NK-92 (cell line): ENCODE results near the gene RNF150.

Experiments
- DNase-seq: peaks from one replicate; lab custom pipeline; 2025; ENCODE audit not compliant: unreplicated experiment; lab: John Stamatoyannopoulos, UW

RNF150 gene

DNA sequence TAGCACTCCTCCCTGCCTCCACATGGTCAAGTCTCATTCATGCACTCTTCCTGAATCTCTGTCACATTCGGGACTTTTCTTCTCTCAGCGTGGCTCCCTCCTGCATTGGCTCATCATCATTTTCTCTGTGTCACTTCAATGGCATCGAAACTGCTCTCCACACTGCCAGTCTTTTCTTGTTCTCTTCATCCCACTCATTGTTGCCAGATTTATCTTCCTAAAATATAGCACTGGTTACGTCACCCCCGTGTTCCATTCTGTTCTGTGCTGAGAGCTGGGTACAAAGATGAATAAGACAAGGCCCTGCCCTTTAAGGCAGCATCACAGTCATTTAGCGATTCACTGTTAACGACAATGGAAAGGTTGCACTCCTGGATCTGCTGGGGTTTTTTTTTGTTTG, 202.7 kb downstream of the RNF150 start:
- no peak for DNase-seq

DNA sequence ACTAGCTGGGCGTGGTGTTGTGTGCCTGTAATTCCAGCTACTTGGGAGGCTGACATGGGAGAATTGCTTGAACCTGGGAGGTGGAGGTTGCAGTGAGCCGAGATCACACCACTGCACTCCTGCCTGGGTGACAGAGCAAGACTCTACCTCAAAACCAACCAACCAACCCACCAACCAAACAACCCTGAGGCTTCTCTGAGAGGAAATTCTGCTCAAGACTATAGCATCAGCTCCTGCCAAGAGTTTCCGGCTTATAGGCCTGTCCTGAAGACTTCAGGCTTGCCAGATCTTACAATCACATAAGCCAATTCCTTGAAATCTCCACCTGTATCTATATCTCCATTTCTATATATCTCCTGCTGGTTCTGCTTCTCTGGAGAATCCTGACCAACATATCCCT, 203.3 kb downstream of the RNF150 start:
- DNase-seq = no peak

DNA sequence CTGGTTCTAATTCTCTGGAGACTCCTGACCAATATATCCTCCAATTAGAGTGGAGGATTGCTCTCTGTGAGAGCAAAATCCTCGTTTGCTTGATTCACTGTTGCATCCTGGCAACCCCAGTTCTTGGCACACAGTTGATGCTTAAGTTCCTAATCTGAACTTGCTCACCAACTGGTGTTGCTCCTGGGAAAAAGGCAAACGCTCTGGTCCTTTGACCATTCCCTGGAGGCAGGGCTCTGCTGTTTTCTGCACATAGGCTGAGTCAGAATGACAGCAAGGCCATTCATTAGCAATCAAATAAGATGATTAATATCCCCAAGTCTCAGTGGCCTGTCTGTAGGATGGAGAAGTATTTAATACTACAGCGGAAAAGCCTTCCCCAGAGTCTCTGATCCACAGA, 204.4 kb downstream of the RNF150 start:
- DNase-seq = no peak

DNA sequence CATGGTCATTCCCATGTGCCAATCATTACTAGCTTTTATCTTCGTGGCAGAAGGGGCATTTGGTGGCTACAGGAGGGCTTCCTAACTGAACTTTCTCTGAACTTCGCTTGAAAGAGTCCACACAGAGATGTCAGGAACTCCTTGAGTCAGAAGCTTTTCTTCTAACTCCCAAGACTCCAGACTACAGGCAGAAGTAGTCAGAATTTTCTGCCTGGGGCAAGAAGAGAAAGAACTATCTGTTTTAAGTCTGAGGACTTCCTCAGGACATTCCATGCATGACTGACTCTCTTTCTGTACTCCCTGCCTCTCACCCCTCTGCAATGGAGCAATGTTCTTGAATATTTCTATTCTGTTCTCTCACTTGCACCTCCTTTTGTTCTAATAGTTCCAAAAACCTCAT, 206.6 kb downstream of the RNF150 start:
- DNase-seq = no peak

DNA sequence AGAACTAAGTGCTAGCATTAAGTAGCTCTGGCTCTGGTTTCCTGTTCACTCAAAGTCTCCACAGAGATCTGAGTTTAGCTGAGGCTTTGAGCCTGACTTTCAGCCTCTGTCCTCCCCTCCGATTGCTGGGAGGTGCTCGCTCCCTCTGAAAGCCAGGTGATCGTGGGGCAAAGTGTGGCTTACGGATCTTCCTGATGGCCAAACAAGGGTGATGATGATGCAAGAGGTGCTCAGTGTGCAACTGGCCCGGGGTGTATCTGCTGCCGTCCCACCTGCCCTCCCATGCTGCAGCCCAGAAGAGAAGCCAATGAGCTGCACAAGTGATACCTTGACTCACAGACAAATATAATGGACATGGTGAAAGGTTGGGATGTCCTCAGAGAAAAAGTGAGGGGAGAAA, 207.9 kb downstream of the RNF150 start:
- DNase-seq = no peak

DNA sequence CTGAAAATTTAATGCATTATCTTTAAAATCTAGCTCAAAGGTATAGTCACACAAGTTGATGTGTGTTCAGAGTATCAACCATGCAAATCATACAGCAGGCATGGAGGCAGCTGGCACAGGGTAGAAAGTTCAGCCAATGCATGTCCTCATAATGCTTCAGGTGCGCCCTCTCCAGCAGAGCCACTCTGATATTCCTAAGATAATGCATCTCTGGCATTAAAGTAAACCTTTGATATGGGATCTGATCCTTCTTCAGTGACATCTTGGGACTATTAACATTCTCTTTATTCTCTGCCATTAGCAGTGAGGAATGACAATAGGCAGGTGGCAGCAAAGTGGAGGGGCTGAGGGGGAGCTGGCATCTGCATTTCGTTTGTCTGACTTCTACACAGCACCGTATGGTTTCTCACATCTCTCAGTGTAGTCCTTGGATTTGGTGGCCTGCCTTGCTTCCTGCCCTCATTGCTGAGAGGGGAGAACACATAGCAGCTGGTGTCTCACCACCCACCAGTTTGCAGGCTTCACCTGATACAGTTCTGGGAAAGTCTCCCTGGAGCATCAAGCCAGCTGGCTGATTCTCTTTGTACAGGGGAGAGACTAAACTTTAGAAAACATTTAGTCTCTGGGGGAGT, 208.4 kb downstream of the RNF150 start:
- no peak for DNase-seq

DNA sequence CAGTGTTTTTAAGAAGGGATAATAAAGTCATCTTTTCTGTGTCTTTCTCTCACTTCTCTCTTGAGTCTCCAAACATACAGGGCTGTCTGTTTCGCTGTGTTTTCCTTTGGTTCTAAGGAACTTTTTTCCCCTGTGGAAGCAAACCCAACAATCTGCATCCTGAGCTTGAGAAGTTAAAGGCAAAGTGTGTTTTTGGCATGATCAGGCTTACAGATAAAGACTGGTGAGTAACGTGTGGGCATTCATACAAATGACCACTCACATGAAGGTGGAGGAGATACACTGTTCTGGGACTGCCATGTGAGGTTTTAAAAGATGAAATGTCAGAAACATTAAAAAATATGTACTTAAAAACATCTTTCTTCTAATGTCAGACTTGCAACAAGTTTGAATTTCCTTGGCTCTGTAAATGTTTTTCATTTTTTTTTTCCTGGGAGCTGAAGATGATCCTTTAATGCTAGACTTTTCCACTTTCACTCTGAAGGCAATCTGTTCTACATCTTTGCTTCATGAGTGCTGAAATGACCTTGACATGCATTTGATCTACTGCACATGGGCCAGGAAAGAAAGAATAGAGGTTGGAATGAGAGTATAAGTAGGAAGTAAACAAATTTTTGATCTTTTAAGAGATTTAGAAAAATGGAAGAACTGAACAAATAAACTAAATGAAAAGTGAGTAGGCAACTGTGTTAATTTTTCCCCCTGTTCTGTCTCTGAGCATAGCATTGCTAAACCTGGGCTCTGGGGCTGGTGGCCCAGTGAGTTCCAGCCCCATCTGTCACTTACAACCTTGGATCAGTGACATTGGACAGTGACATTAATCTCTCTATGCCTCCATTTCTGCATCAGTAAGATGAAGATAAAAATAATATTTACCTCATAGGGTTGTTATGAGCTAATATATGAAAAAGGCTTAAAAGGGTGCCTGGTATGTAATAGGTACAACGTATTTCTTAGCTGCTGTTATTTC, 226.0 kb downstream of the RNF150 start:
- DNase-seq = no peak

DNA sequence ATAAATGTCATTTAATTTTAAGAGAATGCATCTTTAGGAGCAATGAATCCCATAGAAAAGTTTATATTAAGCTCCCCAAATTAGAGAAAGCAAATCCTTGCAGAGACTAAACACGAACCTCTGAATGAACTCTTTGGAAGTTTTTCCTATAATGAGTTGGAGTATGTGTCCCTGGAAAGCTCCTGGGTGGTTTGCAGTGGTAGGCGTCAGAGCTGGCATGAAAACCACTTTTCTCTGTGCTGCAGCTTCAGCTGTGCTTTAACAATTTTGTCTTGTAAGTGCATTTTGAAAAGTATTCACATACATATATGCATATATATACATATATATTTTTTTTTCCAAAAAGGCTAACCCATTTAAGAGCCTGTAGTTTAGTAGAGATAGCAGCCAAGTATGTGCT, 228.4 kb downstream of the RNF150 start:
- no peak for DNase-seq

DNA sequence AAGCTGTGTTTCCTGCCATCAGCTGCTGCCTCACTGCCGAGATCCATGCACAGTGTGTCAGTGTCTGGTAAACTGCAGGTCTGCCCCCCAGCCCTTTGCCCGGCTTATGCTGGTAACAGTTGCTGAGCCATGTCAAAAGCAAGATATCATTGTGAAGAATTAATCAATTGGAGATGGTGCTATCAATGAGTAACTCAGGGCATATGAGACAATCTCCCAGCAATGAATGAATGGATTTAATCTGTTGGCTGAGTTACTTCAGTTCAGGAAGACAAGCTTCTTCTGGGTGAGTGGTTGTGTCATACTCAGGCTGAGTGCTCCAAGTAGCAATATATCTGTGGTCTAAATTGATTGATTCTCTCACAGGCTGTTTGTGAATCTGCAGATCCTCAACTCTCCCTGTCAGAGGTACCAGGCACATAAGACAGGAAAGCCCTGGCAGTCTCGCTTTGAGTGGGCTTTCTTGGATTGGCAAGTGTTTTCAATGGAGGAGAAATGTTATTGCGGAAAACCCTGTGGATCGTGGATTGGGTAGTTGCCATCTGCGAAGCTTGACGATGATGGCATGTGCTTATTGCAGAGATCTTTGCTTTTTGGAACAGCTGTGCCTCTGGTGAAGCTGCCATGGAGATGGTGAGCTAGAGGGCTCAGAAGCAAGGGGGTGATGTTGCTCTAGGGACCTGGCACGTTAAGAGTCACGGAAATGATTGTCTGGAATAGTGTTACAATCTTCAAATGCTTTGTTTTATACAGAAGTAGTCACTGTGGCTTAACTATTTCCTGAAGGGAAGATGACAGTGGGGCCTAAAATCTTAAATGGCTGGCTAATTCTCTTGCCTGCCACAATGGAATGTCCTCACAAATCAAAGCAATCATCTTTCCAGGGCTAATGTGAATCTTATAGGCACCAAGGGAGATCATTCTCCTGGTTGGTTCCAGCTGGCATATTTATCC, 229.5 kb downstream of the RNF150 start:
- DNase-seq = no peak

DNA sequence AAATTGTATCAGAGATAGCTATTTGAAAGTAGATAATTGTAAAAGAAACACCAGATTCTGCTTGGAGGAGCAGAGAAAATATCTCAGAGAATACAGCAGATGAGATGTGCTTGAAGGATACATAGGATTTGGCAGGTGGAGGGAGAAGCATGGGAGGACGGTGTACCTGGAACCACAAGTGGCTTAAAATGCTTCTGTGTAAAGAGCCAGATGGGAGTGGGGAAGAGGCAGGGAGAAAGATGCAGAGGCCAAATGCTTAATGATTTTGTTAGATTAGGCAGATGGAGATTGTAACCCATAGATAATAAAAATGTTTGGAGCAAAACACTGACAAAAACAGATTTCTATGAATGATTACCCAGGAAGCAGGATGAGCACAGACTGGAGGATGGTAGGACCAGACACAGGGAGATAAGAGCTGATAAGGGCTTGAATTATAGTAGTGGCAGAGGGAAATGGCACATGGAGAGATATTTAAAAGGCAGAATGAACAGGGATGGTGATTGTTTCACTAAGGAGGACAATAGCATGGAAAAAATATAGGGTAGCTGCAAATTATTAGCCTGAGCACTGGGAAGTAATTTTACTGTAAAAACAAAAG, 231.4 kb downstream of the RNF150 start:
- DNase-seq = no peak

DNA sequence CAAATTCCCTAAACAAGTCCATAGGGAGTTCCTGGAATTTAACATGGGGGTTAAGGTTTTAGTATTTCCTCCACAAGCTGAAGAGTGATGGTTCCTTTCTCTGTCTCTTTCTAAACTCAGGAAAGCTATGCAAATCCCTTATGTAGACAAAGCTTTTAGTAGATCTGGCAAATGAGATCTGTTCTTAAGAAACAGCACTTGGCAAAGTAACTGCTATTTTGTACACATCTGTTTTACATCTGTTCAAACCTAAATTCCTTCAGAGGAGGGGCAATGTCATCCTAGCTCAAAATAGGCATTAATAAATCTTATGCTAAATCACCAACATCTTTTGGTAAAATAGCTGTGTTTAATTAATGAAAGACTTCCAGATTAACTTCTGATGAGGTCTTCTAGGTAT, 239.3 kb downstream of the RNF150 start:
- no peak for DNase-seq

DNA sequence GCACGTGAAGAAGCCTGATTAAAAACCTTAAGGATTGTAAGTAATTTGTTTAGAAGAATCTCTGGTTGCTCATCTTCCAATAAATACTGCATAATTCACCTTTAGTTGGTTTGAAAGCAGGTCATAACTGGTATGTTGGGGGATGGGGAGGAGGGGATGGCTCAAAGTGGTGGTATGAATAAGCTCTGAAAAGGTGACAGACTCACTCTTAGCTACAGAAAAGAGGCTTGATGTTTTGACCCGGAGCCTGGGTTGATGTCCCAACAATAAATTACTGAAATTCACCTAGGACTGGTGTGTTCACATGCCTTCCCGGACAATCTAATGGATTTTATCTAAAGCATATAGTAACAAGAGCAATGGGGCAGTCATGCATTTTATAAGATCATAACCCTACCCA, 245.2 kb downstream of the RNF150 start:
- DNase-seq = no peak

DNA sequence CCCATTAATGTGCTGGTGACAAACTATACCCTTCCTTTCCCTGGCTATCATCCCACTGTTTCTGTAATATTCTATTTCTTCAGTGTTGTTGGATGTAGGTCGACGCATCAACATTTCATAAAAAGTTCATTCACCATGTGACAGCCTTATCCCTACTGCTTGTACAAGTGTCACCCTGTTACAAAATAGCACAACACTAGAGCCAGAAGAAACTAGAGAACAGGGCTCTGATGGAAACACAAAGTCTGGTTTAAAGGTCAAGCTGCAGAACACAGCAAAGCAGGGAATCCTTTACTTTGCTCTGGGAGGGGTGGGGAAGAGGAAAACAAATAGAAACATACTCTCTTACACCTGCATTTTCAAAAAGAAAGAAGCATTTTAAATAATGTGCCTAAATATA, 245.8 kb downstream of the RNF150 start:
- no peak for DNase-seq

DNA sequence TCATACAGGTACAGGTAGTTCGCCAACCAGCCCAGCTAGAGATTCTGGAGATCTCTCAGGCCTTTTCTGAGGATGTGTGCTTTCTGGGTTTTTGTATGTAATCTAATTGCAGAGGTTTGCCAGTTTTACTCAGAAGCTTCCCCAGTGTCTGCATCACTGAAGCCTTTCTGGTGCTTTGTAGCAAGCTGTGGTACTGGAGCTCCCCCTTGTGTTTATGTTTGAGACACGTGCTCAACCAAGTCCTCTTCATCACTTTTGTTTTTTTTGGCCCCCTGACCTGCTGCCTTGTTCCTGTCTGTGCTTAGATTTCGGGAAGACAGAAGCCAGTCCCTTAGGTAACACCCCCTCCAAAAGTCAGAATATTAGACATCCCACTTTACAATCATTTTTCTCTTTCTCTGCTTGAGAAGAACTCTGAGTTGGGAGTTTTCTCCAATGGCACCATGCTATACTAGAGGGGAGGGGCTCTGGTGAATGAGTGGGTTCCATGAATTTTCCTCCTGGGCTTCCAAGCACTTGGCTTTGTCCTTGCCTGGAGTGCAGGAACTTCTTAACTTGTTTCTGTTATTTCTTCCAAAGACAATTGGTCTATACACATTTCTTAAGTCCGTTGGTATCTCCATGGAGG, 248.7 kb downstream of the RNF150 start:
- no peak for DNase-seq

DNA sequence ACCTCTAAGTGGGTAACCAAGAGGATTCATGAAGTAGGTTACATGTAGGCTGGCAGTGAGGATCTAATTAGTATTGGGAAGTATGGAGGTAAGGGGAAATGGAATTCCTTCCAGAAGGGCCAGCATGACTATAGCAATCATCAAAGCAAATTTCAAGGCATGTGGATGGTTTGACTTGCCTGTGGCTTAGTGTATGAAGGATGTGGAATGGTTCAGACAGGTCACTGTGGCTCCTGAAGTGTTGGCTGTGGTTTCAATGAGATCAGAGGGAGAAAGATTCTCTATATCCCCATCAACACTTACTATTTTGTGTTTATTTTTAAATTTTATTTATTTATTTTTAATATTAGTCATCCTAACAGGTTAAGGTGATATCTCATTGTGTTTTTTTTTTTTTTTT, 255.5 kb downstream of the RNF150 start:
- DNase-seq = no peak

DNA sequence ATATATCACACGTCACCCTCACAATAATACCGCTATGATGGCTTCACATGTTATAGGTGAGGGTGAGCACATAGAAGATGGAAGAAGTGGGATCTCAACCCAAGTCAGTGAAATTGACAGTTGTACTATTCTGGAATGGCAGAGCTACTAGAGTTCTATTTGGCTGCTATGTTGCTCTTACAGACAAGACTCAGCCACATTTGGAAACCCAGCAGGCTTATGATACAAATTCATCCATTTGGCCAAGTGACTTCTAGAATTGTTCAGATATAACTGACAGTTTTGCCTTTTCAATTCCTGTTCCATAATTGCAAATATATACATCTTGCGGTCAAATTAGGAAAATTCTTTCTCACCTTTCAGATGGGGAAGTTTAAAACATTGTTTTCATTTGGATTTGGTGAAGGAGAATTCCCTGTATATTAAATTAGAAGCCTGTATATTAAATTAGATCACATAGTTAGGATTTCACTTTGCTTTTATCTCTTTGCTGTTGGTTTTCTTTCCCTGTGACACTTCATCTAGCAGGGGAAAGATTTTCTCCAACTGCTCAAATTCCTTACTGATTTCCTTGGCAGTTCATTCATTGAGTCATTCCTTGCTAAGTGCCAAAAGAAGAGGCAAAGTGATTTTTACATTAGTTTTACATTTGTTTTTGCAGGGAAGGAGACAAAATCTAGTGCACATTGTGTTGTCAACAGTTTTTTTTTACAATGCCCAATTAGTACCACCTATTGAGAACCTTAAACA, 256.5 kb downstream of the RNF150 start:
- no peak for DNase-seq

DNA sequence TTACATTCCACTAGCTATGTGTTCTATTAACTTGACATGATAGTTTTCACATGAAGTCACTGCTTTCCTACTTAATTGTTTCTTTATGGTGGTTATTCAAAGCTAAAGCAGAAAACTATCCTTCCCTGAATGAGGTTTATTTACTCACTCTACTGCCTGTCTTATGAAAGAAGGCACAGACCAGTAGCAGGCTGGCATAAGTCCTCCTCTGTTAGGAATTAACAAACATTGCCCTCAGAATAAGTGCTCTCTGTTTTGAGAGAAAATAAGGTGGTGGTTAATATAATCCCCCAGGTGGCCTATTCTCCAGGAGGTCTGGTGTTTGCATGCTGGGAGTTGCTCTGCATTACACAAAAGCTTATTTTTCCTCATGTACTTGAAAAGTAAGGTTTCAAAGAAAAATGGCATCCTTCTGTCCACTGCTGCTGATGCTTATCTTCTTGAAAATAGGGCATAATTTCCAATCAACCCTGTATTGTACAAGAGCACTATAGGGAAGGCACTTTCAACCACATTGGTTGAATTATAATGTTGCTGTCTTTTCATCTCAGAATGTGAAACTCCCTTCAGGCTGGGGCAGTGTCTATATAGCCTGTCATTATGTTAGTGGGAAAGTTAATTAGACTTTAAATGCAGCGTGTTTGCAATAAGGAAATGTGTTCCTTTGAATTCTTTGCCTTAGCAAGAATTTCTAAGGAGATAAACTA, 257.4 kb downstream of the RNF150 start:
- no peak for DNase-seq

DNA sequence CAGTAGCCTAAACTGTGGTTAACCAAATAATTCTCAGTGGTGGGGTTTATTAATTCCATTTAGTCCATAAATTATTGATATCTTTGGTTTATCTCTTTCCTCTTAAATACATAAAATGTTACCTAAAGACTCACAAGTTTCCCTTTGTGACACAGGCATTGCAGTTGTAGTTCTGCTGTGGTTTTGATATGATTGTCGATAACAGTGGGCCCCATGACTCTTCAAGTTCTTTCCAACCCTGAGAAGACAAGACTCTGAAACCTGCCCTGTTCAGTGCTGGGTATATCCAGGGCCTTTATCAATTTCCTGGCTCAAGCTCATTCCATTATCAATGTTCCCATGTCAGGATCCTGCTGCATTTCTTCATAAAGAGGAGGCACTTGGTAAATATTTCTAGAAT, 259.2 kb downstream of the RNF150 start:
- no peak for DNase-seq

DNA sequence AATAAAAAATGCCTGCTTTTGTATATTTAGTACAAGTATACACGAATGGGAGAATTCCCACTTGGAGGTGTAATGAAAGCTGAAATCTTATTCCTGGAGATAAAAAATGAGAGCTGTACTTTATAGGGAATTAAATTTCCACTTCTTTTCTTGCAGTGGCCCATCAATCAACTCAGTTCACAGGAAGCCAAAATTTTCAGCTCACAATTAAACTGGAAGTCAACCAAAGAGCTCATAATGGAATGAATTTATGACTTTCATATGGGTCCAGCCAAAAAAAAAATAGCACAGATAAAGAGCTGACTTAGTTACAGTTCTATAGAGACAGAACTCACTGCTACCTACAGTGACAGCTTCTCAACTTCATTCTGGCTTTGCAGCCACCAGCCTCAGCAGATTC, 261.9 kb downstream of the RNF150 start:
- DNase-seq = no peak
